NCI-H2171 treated with DMSO at 0.1 percent for 48 hours (cell line): ENCODE measurements around the gene RAX.
"Not testable (repeated sequence)": the region's sequence is repeated elsewhere in the genome, so short reads cannot be mapped to it uniquely, and the experiment has no call there.

Experiments
- DNase-seq: peaks from one replicate; lab custom pipeline; 2025; lab: John Stamatoyannopoulos, UW

Gene RAX

DNA sequence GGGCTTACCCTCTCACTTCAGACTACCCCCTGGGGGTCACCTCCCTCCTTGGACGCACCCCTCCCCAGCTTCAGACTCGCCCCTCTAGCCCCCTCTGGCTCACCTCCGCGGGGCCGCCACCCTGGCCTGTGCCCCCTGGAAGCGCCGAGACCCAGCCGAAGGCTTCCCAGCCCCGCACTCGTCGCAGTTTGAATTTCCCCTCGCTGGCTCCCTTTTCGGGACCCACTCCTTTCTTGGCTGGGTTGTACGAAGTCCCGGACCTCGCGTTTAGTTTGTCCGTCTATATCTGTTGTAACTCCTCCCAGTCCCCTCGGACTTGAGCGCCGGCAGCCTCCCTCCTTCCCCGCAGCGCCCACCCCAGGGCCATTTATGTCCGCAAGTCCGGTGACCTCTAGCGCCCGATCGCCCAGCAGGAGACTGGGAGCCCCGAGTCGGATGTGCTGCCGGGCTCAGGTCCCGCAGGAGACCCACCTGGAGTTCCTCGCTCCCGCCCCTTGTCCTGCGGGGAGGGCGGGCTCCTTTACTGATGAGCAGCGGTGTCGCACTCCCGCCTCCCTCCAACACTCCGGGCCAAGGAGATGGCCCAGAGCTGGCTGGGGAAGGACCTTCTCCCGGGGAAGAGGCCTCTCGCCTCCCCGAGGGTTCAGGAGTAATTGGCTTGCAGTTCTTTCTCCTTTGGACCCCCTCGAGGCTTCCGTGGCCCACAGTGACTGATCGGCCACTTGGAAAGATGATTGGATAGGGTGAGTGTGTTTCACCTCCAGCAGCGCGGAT lies 692 bp upstream of the RAX start:
- no peak for DNase-seq

DNA sequence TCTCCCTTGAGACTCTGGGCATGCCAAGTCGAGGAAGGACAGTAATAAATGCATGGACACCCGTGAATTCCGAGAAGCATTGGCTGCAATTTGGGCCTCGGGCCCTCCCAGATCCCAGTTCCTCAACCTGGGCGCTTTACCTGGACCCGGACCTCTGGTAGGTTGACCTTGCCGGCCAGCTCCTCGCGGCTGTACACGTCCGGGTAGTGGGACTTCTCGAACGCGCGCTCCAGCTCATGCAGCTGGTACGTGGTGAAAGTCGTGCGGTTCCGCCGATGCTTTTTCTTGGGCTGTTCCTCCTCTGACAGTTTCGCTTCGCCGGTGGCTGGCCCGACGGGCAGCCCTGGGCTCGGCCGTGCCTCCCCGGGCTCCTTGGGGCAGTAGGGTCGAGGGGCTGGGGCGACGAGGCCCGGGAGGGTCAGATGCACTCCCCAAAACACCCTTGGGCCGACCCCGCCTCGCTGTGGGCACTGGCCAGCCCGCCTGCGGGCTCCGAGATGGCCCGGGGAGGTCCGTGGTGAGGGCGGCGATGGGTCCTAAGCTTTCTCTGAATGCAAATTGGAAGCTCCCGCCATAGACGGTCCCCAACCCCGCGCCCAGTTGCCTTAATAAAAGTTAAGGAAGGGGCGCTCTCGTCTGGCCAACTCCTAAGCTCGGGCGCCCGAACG lies 899 bp downstream of the RAX start:
- DNase-seq = no peak

DNA sequence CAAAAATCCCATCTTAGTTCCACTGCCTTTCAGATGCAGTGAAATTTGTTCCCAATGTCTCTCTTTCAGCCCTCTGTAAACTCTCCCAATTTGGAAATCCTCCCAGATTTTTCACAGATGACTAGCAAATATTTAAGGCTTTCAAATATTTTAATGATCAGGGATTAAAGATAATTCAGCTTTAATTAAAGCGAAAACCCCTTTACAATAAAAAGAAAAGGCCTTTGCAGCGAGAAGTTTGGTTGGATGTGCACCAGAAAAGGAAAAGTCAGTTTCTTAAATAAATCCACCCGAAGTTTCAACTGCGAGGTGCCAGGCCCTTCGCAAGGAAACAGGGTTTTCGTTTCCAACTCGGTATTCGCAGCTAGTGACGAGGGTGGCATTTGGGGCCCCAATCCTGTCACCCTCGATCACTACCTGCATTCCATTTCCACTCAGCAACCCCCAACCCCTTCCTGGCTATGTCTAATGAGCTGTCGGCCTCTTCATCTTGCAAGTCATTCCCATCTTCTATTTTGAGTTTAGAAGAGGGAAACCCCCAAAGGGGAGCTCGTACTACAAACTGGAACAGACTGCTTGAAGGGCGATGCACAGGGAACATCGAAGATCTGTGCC lies 1.5 kb downstream of the RAX start:
- DNase-seq = no peak

DNA sequence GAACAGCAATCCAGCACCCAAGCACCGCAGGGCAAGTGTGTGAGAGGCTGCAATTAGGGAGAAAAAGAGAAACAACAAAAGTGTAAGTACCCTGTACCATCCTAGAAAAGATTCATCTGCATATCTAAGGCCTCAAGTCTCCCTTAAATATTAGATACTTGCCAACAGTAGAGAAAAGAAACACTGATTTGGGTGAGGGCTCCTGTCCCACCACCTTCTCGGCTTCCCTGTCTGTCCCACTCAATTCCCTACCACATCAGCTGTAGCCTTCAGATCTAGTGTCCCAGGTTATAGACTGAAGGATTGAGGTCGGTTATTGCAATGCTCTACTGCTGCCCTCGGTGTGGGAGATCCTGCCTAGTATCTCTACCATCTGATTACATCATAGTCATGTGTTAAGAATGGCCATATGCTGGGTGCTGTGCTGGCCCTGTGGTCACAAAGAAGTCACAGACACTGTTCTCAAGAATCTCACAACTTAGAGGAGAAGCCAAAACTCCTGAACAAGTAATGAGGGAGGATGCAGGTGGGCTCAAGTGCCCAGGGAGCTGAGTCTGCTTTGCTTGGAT lies 2.5 kb downstream of the RAX start:
- no peak for DNase-seq

DNA sequence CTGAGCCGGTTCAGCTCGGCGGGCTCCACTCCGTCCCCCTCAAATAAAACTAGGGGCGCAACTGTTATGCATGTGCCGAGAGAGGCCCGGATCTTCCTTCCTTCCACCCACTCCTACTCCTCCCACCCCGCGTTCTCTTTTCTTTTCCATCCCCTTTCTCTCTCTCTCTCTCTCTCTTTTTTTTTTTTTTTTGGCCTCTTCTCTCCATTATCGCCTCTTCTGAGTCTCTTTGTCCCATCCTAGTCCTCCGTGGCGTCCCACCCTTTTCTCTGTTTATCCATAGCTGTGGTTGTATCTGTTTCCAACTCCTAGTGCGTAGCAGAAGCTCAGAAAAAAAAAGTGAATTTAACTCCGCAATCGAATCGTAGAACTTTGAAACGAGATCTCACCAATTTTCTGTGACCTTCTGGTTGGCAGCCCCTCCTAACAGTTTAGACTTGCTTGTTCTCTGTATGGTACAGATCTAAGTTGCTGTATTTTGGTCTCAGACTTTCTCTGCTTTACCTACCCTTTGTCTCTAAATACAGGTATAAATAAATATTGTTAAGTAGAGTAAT lies 3.6 kb downstream of the RAX start:
- no peak for DNase-seq

DNA sequence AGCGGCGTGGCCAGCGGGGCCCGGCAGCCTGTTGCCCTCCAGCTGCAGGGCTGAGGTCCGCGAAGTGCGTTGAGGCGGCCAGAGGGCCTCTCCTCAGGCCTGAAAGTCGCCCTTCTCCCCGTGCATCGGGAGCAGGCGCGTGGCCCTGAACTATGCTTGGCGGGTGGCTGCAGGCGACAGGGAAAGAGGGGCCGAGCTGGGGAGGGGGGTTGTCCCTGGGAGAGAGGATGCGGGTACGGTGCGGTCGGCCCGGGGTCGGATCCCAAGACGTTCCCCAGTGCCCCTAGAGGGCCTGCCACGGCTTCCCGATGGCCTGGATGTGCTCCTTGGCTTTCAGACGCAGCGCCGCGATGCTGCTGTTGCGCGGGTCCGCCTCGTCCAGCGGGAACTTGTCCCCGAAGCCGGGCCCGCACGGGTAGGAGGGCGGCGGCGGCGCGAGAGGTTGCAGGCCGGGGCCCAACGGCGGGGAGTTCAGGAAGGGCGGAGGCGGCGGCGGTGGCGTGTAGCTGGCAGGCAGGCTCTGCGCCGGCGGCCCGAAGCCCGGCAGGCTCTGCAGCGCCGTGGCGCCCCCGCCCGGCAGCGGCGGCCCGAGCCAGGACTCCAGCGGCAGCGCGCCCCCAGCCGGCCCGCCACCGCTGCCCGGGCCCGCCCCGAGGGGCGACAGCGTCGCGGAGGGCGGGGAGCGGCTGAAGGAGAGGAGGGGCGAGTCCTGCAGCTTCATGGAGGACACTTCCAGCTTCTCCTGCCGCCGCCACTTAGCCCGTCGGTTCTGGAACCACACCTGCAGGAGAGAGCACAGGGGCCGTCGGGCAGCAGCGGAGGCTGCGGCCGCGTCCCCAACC lies 4.3 kb downstream of the RAX start:
- no peak for DNase-seq

DNA sequence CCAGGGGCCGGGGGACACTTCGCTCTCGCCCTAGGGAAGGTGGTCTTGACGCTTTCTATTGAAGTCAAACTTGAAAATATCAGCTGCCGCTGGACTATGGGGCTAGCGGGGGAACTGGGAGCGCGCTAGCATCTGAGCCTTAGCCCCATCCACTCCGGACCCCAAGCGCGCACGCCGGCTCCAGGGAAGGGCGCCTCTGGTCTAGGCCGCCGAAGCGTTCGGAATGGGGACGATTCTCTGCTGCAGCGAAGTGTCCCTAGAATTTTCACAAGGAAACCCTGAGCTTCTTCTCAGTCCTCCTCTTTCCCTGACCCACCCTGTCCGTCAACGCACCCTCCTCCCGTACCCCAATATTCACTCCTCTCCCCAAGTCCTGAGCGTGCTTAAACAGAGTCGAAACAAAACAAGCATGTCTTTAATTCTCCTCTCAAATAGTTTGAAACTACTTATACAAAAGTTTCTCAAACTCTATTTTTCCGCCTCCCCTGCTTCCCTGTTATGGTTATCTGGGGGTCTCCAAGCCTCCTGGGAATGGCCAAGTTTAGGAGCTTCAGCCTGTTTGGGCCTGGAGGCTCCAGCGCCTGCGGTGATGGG lies 5.0 kb downstream of the RAX start:
- DNase-seq = no peak

DNA sequence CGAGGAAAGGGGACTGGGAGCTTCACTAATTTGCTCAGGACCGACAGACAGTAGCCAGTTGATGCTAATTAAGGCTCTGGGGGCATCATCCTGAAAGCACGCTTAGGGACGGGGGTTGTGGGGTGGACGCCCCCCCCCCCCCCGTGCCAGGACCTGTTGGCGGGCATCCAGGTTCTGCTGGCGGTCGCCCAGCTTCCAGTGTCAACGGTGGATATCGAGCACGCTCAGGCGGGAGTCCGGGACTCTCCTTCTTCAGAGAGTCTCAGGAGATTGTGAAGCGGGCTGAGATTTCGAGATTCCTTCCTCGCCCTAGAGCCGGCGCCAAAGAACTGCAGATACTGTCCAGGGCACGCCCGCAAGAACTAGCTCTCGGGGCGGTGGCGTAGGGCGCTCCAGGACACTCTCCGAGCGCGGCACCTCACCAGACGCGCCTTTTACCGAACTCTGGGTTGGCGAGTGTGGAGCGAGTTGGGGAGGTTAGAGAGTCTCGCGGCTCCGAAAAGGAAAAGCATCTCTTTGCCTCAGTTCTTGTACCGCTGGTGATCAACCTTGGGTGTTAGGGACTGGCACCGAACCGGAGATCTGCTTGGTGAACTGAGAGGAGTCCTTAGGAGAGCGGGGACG lies 5.6 kb downstream of the RAX start:
- DNase-seq = no peak

DNA sequence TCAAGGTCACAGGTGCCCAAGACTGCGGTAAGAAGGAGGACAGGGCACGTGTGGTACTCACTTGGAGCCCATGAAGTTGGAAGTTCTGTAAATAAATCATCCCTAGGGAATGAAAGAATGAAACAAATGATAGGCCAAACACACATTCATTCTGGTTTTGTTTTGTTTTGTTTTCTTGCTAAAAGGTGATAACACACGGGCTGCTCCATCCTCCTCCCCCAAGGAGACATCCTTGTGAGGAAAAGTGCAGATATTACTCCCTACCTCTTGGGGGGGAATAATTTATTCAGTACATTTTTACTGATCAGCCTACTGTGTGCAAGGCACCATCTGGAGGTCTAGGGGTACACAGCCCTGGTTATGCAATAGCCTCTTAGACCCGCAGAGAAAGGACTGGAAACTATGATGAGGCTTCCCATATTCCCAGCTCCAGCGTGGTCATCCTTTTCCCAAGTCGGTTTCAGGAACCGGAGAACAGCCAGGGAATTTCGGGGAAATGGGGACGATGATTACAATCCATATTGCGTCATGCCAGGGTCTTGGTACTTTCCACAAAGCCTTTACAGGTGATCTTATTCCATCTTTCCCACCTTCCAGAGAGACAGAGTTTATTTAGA lies 6.3 kb downstream of the RAX start:
- DNase-seq = no peak

DNA sequence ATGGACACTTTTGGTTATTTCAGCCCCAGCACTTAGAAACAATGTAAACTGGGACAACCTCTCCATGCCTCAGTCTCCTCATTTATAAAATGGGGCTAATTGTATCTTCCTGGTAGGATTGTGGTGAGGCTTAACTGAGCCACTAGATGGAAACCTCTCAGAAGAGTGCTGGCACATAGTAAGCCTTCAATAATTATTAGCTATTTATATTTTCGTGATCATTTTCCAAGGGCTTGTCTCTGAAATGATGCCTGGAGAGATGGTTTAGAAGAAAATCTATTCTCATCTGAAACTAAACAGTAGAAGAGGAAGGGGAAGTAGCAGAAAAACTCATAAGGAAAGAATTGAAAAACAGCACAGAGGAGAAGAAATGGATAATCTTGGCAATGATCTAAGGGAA lies 6.8 kb downstream of the RAX start:
- no peak for DNase-seq

DNA sequence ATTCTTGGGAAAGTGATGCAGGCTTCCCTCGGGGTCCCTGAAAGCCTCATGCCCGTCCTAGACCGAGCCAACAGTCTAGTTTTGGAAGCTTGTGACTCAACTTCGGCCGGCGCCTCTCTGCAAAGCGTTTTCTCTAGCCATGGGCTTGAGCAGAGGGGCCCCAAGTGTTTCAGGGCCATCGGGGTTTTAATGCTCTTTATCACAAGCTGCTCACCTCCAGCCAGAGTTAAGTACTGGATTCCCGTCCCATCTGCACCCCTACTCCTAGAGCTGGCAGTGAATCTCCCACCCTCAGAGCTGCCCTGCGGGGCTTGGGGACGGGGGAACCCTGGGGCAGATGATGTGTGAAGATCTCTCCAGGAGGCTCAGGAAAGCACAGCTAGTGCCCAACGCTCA lies 7.3 kb downstream of the RAX start:
- no peak for DNase-seq

DNA sequence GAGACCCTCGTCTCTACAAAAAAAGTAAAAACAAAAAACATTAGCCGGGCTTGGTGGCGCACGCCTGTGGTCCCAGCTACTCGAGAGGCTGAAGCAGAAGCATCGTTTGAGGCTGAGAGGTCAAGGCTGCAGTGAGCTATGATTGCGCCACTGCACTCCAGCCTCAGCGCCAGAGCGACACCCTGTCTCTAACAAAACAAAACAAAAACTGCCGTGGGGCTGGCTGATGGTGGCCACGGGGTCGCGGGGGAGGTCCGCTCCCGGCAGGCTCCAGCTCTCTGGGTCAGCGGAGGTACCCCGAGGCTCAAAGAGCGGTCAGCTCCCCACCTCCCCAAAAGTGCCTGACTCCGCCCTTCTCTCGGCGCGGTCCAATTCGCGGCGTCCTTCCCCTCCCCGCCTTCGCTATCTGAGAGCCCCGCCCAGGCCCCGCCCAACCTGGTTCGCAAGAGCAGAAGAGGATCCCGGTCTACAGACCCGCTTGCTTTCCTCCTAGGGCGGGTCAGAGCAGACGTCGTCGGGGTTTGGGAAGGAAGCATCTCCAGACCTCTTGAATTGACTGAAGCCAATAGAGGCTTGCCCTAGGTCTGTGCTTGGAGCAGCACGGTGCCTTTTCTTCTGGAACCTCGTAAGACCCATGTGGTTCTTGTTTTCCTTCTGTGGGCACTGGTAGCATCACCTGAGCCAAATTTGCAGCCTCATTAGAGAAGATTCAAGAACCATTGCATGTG lies 7.8 kb downstream of the RAX start:
- peak; percentile 69 for DNase-seq

DNA sequence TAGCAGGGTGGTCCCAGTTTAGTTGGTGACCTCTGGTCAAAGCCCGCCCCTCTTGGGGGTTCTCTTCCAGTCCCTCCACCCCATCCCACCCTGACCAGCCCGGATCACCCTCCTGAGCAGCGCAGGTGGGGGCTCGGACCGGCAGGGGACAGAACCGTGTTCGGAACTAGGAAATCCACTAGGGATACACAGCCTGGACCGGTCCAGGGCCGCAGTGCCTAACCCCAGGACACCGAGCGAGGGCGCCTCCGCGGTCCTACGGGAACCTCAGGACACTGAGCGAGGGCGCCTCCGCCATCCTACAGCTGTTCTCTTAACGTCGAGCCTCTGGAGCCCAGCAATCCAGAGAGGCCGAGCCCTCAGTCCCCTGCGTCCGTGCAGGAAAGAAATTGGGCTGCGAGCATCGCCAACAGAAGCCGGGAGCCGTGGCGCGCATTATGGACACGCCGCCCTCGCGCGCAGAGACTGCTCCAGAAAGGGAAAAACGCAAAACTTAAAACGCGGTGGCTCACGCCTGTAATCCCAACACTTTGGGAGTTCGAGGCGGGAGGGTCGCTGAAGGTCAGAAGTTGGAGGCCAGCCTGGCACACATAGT lies 8.5 kb downstream of the RAX start:
- no peak for DNase-seq

DNA sequence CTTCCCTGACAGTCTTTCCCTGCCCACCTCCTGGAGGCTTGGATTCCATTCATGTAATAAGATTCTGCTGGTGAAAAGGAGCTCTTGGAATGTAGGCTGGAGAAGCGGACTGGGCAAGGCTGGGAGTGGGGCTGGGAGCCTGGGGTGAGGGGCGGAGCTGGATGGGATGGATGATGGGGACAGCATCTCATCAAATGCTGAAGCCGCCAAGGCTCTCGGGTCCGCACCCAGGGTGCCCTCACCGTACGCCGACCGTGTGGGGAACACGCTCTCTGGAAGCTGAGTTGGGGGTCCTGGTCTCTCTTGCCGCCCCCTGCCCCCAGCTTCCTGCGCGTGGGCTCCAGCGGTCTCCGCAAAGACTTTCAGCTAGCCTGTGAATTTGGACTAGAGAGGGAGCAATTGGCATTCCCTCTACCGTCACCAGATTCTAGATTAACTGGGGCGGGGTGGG lies 9.1 kb downstream of the RAX start:
- DNase-seq = no peak

DNA sequence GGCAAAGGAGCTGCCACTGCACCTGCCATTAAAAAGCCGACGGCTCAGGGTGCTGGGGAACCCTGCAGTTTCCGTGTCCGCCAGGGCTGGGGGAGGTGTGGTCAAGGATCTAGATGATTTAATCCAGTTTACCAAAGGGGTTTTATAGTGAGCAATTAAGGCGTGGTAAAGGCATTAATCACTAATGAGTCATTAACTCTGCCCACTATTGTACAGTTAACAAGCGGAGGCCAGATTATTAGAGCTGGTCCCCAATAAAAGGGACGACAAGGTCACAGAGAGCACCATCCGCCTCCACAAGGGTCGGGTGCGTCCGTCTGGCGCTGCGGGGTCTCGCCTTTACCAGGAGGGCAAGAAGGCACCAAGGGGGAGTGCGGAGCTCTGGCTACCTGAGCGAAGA lies 9.6 kb downstream of the RAX start:
- no peak for DNase-seq

DNA sequence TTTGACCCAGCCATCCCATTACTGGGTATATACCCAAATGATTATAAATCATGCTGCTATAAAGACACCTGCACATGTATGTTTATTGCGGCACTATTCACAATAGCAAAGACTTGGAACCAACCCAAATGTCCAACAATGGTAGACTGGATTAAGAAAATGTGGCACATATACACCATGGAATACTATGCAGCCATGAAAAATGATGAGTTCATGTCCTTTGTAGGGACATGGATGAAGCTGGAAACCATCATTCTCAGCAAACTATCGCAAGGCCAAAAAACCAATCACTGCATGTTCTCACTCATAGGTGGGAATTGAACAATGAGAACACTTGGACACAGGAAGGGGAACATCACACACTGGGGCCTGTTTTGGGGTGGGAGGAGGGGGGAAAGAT lies 11.0 kb downstream of the RAX start:
- DNase-seq = not testable (repeated sequence)

DNA sequence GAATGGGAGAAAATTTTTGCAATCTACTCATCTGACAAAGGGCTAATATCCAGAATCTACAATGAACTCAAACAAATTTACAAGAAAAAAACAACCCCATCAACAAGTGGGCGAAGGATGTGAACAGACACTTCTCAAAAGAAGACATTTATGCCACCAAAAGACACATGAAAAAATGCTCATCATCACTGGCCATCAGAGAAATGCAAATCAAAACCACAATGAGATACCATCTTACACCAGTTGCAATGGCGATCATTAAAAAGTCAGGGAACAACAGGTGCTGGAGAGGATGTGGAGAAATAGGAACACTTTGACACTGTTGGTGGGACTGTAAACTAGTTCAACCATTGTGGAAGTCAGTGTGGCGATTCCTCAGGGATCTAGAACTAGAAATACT lies 11.4 kb downstream of the RAX start:
- not testable (repeated sequence) for DNase-seq

DNA sequence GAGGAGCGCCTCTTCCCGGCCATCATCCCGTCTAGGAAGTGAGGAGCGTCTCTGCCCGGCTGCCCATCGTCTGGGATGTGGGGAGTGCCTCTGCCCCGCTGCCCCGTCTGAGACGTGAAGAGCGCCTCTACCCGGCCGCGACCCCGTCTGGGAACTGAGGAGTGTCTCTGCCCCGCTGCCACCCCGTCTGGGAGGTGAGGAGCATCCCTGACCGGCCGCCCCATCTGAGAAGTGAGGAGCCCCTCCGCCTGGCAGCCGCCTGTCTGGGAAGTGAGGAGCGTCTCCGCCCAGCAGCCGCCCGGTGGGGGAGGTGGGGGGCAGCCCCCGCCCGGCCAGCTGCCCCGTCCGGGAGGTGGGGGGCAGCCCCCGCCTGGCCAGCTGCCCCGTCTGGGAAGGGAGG lies 17.8 kb downstream of the RAX start:
- DNase-seq = not testable (repeated sequence)

DNA sequence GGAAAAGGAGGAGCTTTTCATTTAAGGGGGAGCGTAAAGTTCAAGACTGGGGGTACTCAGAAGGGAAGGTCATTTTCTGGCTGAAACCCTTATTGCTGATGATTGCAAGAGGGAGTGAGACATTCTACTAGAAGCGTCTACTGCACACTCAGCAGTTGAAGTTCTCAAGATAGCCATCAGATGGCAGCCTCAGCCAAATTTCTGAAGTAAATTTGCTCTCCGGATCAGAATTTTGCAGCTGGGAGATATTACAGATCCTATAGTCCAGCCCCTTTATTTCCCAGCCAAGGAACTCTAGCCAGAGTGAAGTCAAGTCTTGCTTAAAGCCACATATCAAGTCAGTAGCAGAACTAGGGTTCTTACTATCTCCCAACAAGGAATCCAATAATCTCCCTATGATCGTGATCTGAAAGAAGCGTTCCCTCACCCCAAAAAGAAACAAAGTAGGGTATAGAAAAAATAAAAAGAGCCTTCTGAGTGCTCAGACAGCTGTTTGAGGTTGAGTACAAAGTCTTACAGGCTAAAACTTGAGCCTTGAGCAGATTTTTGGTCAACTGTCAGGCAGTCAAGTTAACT lies 24.0 kb downstream of the RAX start:
- DNase-seq = peak; percentile 74
